ENCODE measurements around the gene KDM4B. TPM values are rescaled to one million over a fixed set of nuclear protein-coding genes. Genes with fewer than 3 reads are reported as not detected.

The KDM4B gene
- total RNA-seq, 2 donors from 2014 or later, result 27.8 to 38.5 TPM

- H3K4me3 ChIP-seq (ENCODE audit: low read length), result no peak overlapping the region
- H3K36me3 Mint-ChIP-seq (ENCODE audit: low read depth), result no peaks in the 10 kb centered on the region
- no peak for TF ChIP-seq CTCF (conservative IDR thresholded peaks at IDR 0.05)
- no peak overlapping the region for H3K4me3 Mint-ChIP-seq
- H3K9me3 Mint-ChIP-seq, result no peaks in the 10 kb centered on the region
- no peak overlapping the region for H3K9ac ChIP-seq (ENCODE audit: extremely low read depth, low read length, poor library complexity, severe bottlenecking)
- no peak for DNase-seq
- WGBS, 2 experiments (ENCODE audit: insufficient coverage in 1 of 2, insufficient read length in 1 of 2), result 84 to 89% methylated on average over 11 to 22 of the region's 22 CpGs
- no peaks in the 10 kb centered on the region for H3K36me3 ChIP-seq (ENCODE audit: control insufficient read depth, insufficient read depth, low read length)
- peaks cover 10% of the 10 kb centered on the region for H3K4me1 ChIP-seq (ENCODE audit: control insufficient read depth, insufficient read depth, low read length)
- H3K9me3 ChIP-seq (ENCODE audit: control insufficient read depth, low read length), result no peaks in the 10 kb centered on the region
- no peaks in the 10 kb centered on the region for H3K27me3 ChIP-seq (ENCODE audit: control insufficient read depth, insufficient read depth, low read length, poor library complexity, severe bottlenecking)
- H3K27me3 Mint-ChIP-seq (ENCODE audit: insufficient read depth), result no peaks in the 10 kb centered on the region
- no peak overlapping the region for H3K27ac ChIP-seq (ENCODE audit: low read depth, low read length)
- H3K27ac Mint-ChIP-seq, result peak overlapping the region; percentile 77
- H3K4me1 Mint-ChIP-seq, result peaks cover 20% of the 10 kb centered on the region
Measured at GRCh38 chr19:4985551-4985991, 16.7 kb downstream of the KDM4B start.

- Mint-ChIP-seq H3K27me3 (ENCODE audit: insufficient read depth) (no peaks in the 10 kb centered on the region), H3K9me3 (no peaks in the 10 kb centered on the region), H3K4me3 (no peak overlapping the region), H3K4me1 (peaks cover 20% of the 10 kb centered on the region), H3K36me3 (ENCODE audit: low read depth) (no peaks in the 10 kb centered on the region), H3K27ac (peak overlapping the region; percentile 52)
- Histone ChIP-seq H3K9me3 (ENCODE audit: control insufficient read depth, low read length) (no peaks in the 10 kb centered on the region), H3K36me3 (ENCODE audit: control insufficient read depth, insufficient read depth, low read length) (no peaks in the 10 kb centered on the region), H3K4me3 (ENCODE audit: low read length) (no peak overlapping the region), H3K9ac (ENCODE audit: extremely low read depth, low read length, poor library complexity, severe bottlenecking) (no peak overlapping the region), H3K27me3 (ENCODE audit: control insufficient read depth, insufficient read depth, low read length, poor library complexity, severe bottlenecking) (no peaks in the 10 kb centered on the region), H3K27ac (ENCODE audit: low read depth, low read length) (no peak overlapping the region), H3K4me1 (ENCODE audit: control insufficient read depth, insufficient read depth, low read length) (peaks cover 10% of the 10 kb centered on the region)
- 87 to 93% methylated on average over 17 to 19 of the region's 19 CpGs for WGBS, 2 experiments (ENCODE audit: insufficient coverage in 1 of 2, insufficient read length in 1 of 2)
- no peak for DNase-seq
- TF ChIP-seq CTCF (conservative IDR thresholded peaks at IDR 0.05), result no peak
Measured at GRCh38 chr19:4986056-4986455, 17.1 kb downstream of the KDM4B start.

- Mint-ChIP-seq H3K27me3 (ENCODE audit: insufficient read depth) (no peaks in the 10 kb centered on the region), H3K36me3 (ENCODE audit: low read depth) (no peaks in the 10 kb centered on the region), H3K4me1 (peaks cover 21% of the 10 kb centered on the region), H3K9me3 (no peaks in the 10 kb centered on the region), H3K4me3 (no peak overlapping the region), H3K27ac (peak overlapping the region; percentile 52)
- no peak overlapping the region for H3K4me3 ChIP-seq (ENCODE audit: low read length)
- 88 to 89% methylated on average over 17 to 19 of the region's 19 CpGs for WGBS, 2 experiments (ENCODE audit: insufficient coverage in 1 of 2, insufficient read length in 1 of 2)
- no peaks in the 10 kb centered on the region for H3K36me3 ChIP-seq (ENCODE audit: control insufficient read depth, insufficient read depth, low read length)
- no peak for TF ChIP-seq CTCF (conservative IDR thresholded peaks at IDR 0.05)
- H3K9me3 ChIP-seq (ENCODE audit: control insufficient read depth, low read length), result no peaks in the 10 kb centered on the region
- H3K27ac ChIP-seq (ENCODE audit: low read depth, low read length), result no peak overlapping the region
- peaks cover 10% of the 10 kb centered on the region for H3K4me1 ChIP-seq (ENCODE audit: control insufficient read depth, insufficient read depth, low read length)
- H3K9ac ChIP-seq (ENCODE audit: extremely low read depth, low read length, poor library complexity, severe bottlenecking), result no peak overlapping the region
- DNase-seq, result no peak
- no peaks in the 10 kb centered on the region for H3K27me3 ChIP-seq (ENCODE audit: control insufficient read depth, insufficient read depth, low read length, poor library complexity, severe bottlenecking)
Measured at GRCh38 chr19:4986471-4986891, 17.6 kb downstream of the KDM4B start.
